ENCODE measurements around the gene DDX1. TPM values are rescaled to one million over a fixed set of nuclear protein-coding genes. Genes with fewer than 3 reads are reported as not detected.
"Not testable (repeated sequence)": the region's sequence is repeated elsewhere in the genome, so short reads cannot be mapped to it uniquely, and the experiment has no call there.

DDX1 gene
- total RNA-seq, 1 experiment from 2014 or later = 115 TPM

- no peak for ATAC-seq
- CTCF ChIA-PET = no interaction called here
- peaks cover 12% of the 10 kb centered on the region for H3K36me3 Mint-ChIP-seq
These were observed 87.8 kb downstream of the DDX1 start for GRCh38 chr2:15679386-15679924.

GRCh38 chr2:15680132-15680531 lies 88.5 kb downstream of the DDX1 start:
- CTCF ChIA-PET; H3K27ac Mint-ChIP-seq; H3K4me1 Mint-ChIP-seq; POLR2A ChIA-PET; ATAC-seq; H3K27me3 Mint-ChIP-seq (ENCODE audit: low read depth); DNase-seq (ENCODE audit: low spot score); H3K4me3 Mint-ChIP-seq: not testable (repeated sequence)
- Mint-ChIP-seq H3K9me3 (peaks cover 23% of the 10 kb centered on the region), H3K36me3 (peaks cover 12% of the 10 kb centered on the region)

More at GRCh38 chr2:15679386-15679924, 87.8 kb downstream of the DDX1 start:
- no peak overlapping the region for H3K4me3 Mint-ChIP-seq
- H3K27ac Mint-ChIP-seq = no peak overlapping the region
- TF ChIP-seq PREB (CRISPR knock-in tag; IDR thresholded peaks at IDR 0.05; ENCODE audit: borderline replicate concordance) (no peak), IRF1 (CRISPR knock-in tag; IDR thresholded peaks at IDR 0.05) (no peak), NFATC4 (CRISPR knock-in tag; IDR thresholded peaks at IDR 0.05) (no peak), GRHL2 (CRISPR knock-in tag; IDR thresholded peaks at IDR 0.05; ENCODE audit: insufficient replicate concordance, severe bottlenecking) (no peak), TEAD4 (CRISPR knock-in tag; IDR thresholded peaks at IDR 0.05) (no peak), NR3C1 (CRISPR knock-in tag; conservative IDR thresholded peaks at IDR 0.05; ENCODE audit: low read depth) (no peak), ZNF219 (CRISPR knock-in tag; IDR thresholded peaks at IDR 0.05; ENCODE audit: borderline replicate concordance) (no peak), ATF2 (CRISPR knock-in tag; IDR thresholded peaks at IDR 0.05; ENCODE audit: borderline replicate concordance, low read depth) (no peak), IRF2 (CRISPR knock-in tag; IDR thresholded peaks at IDR 0.05; ENCODE audit: borderline replicate concordance, low read depth) (no peak), ZNF281 (CRISPR knock-in tag; IDR thresholded peaks at IDR 0.05) (no peak), SMAD3 (CRISPR knock-in tag; IDR thresholded peaks at IDR 0.05; ENCODE audit: borderline replicate concordance) (no peak), NR1H2 (CRISPR knock-in tag; IDR thresholded peaks at IDR 0.05) (no peak)
- peaks cover 4% of the 10 kb centered on the region for H3K4me1 Mint-ChIP-seq
- H3K9me3 Mint-ChIP-seq = peaks cover 23% of the 10 kb centered on the region
- H3K27me3 Mint-ChIP-seq (ENCODE audit: low read depth) = no peaks in the 10 kb centered on the region; the same call in 1 of the 2 replicates
- no peak for DNase-seq (ENCODE audit: low spot score)
- POLR2A ChIA-PET = no interaction called here

Other genes with a start within 250 kb of the DDX1 start
- gene NBAS, start 30.5 kb upstream of the DDX1 start, total RNA-seq (2021) = 32.3 to 42.6 TPM (median 41.4 TPM) in 3 replicates

Measured in WTC11 (cell line).